Measurements from ENCODE around the gene ZC3H18.

GRCh38 chr16:88650749-88651275 is 80.6 kb downstream of the ZC3H18 start, which contains the start of gene CYBA:
- TF ChIP-seq CTCF (IDR thresholded peaks at IDR 0.05; ENCODE audit: low read depth, low read length, poor library complexity, severe bottlenecking) (no peak), EZH2phosphoT487 (IDR thresholded peaks at IDR 0.05; ENCODE audit: borderline replicate concordance, low read length) (no peak)
